ENCODE results near the gene CD300LB. TPM values are rescaled to one million over a fixed set of nuclear protein-coding genes. Genes with fewer than 3 reads are reported as not detected.
"Not testable (repeated sequence)": the region's sequence is repeated elsewhere in the genome, so short reads cannot be mapped to it uniquely, and the experiment has no call there.

CD300LB gene
- total RNA-seq, 2 experiments from 2014 or later = not detected

GRCh38 chr17:74520790-74521480 is 10.3 kb downstream of the CD300LB start:
- no peak overlapping the region for H3K27ac Mint-ChIP-seq
- no peak for DNase-seq
- POLR2A ChIA-PET = interaction anchor here (1.2 kb wide), 1 partner anchor 96 kb away, joined by 3 read pairs; no protein-coding TSS in a partner anchor

GRCh38 chr17:74520016-74520434 is 11.2 kb downstream of the CD300LB start:
- intact Hi-C loops (cut with micrococcal nuclease) = no loop called here
- DNase-seq (peak; percentile 55), ATAC-seq (peak; percentile 63)
- POLR2A ChIA-PET = interaction anchor here (1.2 kb wide), 1 partner anchor 97 kb away, joined by 3 read pairs; no protein-coding TSS in a partner anchor
- Mint-ChIP-seq H3K4me1 (ENCODE audit: low read depth) (peaks cover 12% of the 10 kb centered on the region), H3K4me3 (no peak overlapping the region), H3K36me3 (ENCODE audit: low read depth) (no peaks in the 10 kb centered on the region), H3K27ac (no peak overlapping the region), H3K27me3 (peaks cover 25% of the 10 kb centered on the region), H3K9me3 (peaks cover 14% of the 10 kb centered on the region)
- CTCF ChIA-PET = interaction anchor here (1.6 kb wide), 1 partner anchor 12 kb away, joined by 4 read pairs; no protein-coding TSS in a partner anchor
- TF ChIP-seq CTCF (IDR thresholded peaks at IDR 0.05) = no peak

More at GRCh38 chr17:74520790-74521480, 10.3 kb downstream of the CD300LB start:
- Mint-ChIP-seq H3K4me3 (no peak overlapping the region), H3K36me3 (ENCODE audit: low read depth) (no peaks in the 10 kb centered on the region), H3K4me1 (ENCODE audit: low read depth) (peaks cover 12% of the 10 kb centered on the region), H3K9me3 (peaks cover 12% of the 10 kb centered on the region), H3K27me3 (peaks cover 27% of the 10 kb centered on the region)
- CTCF ChIA-PET = interaction anchor here (1.3 to 1.6 kb wide), 2 partner anchors 11 to 152 kb away, joined by 4 to 5 read pairs; no protein-coding TSS in a partner anchor
- ATAC-seq = no peak
- intact Hi-C loops (cut with micrococcal nuclease) = no loop called here
- TF ChIP-seq CTCF (IDR thresholded peaks at IDR 0.05) = no peak

GRCh38 chr17:74518413-74518981 is 12.8 kb downstream of the CD300LB start:
- H3K27ac Mint-ChIP-seq; intact Hi-C loops (cut with micrococcal nuclease); ATAC-seq; H3K4me3 Mint-ChIP-seq; DNase-seq; POLR2A ChIA-PET: not testable (repeated sequence)
- H3K4me1 Mint-ChIP-seq (ENCODE audit: low read depth) = peaks cover 23% of the 10 kb centered on the region
- H3K27me3 Mint-ChIP-seq = peaks cover 33% of the 10 kb centered on the region
- CTCF ChIA-PET = interaction anchor here (0.8 to 1.5 kb wide), 3 partner anchors 81 to 151 kb away, joined by 3 to 4 read pairs (median 4); no protein-coding TSS in a partner anchor
- peaks cover 26% of the 10 kb centered on the region for H3K9me3 Mint-ChIP-seq
- peaks cover 13% of the 10 kb centered on the region for H3K36me3 Mint-ChIP-seq (ENCODE audit: low read depth)

- intact Hi-C loops (cut with micrococcal nuclease) = no loop called here
- H3K4me1 Mint-ChIP-seq (ENCODE audit: low read depth) = peaks cover 39% of the 10 kb centered on the region
- H3K36me3 Mint-ChIP-seq (ENCODE audit: low read depth) = peaks cover 15% of the 10 kb centered on the region
- POLR2A ChIA-PET = no interaction called here
- no peak overlapping the region for H3K4me3 Mint-ChIP-seq
- CTCF ChIA-PET = no interaction called here
- DNase-seq (no peak), ATAC-seq (no peak)
- peaks cover 31% of the 10 kb centered on the region for H3K27me3 Mint-ChIP-seq
- no peak overlapping the region for H3K27ac Mint-ChIP-seq
- peaks cover 21% of the 10 kb centered on the region for H3K9me3 Mint-ChIP-seq
- no peak for TF ChIP-seq CTCF (IDR thresholded peaks at IDR 0.05)
Observed at GRCh38 chr17:74516561-74517328, 14.5 kb downstream of the CD300LB start.

- CTCF ChIA-PET = interaction anchor here (1.2 kb wide), 1 partner anchor 22 kb away, joined by 3 read pairs; no protein-coding TSS in a partner anchor
- H3K4me1 Mint-ChIP-seq (ENCODE audit: low read depth) = peaks cover 39% of the 10 kb centered on the region
- POLR2A ChIA-PET = no interaction called here
- intact Hi-C loops (cut with micrococcal nuclease) = no loop called here
- no peak for ATAC-seq
- no peak overlapping the region for H3K4me3 Mint-ChIP-seq
- H3K36me3 Mint-ChIP-seq (ENCODE audit: low read depth) = peaks cover 15% of the 10 kb centered on the region
- H3K27me3 Mint-ChIP-seq = peaks cover 27% of the 10 kb centered on the region
- no peak for DNase-seq
- H3K9me3 Mint-ChIP-seq = peaks cover 21% of the 10 kb centered on the region
- TF ChIP-seq CTCF (IDR thresholded peaks at IDR 0.05) = no peak
- H3K27ac Mint-ChIP-seq = no peak overlapping the region
Observed at GRCh38 chr17:74515941-74516340, 15.3 kb downstream of the CD300LB start.

Measured in activated CD8-positive, alpha-beta T cell treated with anti-CD3 and anti-CD28 coated beads for 36 hours (primary cell).